VCaP (cell line): ENCODE data around the gene DPP3.
"Not testable (repeated sequence)": the region's sequence is repeated elsewhere in the genome, so short reads cannot be mapped to it uniquely, and the experiment has no call there.

Source experiments
- H3K27ac ChIP-seq: fragments of 450-650 bp; 2 replicates; pipeline ENCODE4 v1.5.1; 2017
- CTCF ChIP-seq: fragments of 450-650 bp; conservative IDR thresholded peaks from 2 replicates; pipeline ENCODE4 v1.5.1; 2017; ENCODE audit warnings: mild to moderate bottlenecking, moderate library complexity

Gene DPP3

DNA sequence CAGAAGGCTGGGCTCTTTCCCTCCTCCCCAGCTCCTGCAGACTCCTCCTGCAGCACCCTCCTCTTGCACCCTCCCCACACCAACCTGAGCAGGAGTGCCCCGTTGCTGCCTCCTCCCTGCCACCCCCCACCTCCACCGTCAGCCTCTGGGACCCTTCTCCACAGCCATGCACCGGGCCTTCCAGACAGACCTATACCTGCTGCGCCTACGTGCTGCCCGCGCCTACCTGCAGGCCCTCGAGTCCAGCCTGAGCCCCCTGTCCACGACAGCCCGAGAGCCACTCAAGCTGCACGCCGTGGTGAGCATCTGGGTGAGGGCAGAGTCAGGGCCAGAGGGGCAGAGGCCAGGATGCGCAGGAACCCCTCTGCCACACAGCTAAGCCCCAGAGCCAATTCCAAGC is 49.4 kb downstream of the DPP3 start:
- no peak overlapping the region for H3K27ac ChIP-seq
- no peak for TF ChIP-seq CTCF

DNA sequence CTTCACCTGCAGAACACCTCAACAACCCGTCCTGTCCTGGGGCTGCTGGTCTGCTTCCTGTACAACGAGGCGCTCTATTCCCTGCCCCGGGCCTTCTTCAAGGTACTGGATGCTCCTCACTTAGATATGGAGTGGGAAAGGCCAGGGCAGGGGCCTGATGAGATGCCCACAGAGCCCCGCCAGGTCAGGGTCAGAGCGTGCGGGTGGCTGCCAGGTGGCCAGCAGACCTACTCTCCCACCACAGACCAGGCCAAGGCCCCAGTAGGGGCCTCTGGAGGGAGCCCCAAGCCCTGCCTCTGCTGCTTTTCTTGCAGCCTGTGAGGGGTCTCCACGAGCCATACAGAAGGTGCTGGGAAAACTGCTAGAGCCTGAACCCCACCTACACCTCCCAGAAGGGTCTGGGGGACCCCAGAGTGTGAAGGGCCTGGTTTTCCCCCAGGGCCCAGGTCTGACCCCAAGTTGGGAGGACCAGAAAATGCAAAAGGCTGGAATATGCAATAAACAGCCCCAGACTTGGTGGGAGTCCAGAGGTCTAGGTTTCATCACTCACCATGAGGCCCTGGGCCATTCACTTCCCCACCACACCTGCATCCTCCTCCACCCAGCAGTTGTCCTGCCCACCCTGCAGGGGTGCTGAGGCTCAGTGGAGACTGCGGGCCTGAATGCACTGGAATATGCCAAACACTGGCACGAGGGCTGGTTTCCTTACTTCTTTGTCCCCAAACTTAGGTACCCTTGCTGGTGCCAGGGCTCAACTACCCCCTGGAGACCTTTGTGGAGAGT is 50.9 kb downstream of the DPP3 start:
- H3K27ac ChIP-seq, result no peak overlapping the region
- no peak for TF ChIP-seq CTCF

DNA sequence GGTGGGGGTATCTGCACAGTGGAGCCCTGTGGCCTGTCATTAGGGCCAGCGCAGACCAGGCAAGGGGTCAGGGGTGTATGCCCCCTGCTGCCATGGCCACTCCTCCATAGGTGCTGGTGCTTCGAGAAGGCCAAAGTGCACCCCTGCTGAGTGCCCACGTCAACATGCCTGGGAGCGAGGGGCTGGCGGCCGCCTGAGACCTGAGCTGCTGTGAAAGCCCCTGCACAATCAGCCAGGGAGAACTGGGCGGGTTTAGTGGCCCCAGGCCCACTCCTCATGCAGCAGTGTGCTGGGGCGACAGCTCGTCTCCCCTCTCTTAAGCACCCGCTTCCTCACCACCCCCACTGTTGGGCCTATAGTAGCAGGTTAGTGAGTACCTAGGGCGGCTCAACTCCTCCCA is 51.6 kb downstream of the DPP3 start:
- no peak for TF ChIP-seq CTCF
- H3K27ac ChIP-seq, result no peak overlapping the region

DNA sequence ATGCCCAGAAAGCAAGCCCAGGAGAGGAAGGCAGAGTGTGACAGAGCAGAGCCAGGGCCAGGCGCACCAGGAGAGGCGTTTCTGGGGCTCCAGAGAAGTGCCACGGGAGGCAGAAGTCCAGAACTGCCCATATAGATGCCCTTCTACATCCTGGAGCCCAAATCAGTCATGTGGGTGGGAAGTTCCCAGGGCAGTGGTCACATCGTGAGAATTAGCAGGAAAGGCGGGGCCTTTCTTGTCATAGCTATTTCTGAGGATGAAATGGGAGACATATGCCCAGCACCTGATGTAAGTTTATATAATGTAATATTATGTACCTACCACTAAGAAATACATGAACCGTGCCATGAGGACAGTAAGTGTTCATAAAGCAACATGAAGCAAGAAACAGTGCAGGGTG is 52.5 kb downstream of the DPP3 start:
- TF ChIP-seq CTCF, result no peak
- H3K27ac ChIP-seq, result no peak overlapping the region

- no peak for TF ChIP-seq CTCF
- H3K27ac ChIP-seq, result no peak overlapping the region
Observed at GRCh38 chr11:66539170-66539869, 59.1 kb downstream of the DPP3 start.

DNA sequence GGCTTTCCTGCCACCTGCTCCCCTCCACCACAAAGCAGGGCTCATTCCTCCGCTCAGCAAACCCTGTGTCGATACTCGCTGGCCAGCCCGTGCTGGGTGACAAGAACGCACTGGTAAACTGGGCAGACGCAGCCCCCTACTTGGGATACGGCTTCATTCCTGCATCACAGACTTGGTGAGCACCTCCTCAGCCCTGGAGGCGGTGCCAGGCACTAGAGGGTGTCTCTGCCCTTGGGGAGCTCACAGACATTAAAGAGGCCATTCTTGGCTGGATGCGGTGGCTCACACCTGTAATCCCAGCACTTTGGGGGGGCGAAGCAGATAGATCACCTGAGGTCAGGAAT is 59.6 kb downstream of the DPP3 start:
- H3K27ac ChIP-seq, result no peak overlapping the region
- TF ChIP-seq CTCF, result no peak

GRCh38 chr11:66540598-66540997 is 60.4 kb downstream of the DPP3 start:
- not testable (repeated sequence) for H3K27ac ChIP-seq

DNA sequence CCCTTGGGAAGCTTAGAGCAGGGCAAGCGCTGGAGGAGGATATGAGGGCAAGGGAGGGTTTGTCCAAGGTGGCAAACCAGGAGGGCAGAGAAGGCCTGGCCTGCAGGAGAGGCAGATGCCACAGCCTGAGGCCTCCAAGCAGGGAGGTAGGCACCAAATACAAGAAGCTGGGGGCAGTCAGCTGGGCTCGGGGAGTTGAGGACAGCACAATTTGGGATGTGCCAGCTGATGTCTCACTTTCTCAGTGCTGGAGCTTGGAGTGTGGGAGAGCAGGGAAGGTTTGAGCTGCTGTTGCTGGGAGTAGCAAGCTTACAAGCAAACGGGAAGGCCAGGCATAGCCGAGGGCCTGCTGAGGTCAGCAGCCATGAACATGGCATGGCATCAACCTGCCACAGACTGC is 61.7 kb downstream of the DPP3 start:
- no peak for TF ChIP-seq CTCF
- no peak overlapping the region for H3K27ac ChIP-seq
